ENCODE results near the gene IL10RA.
"Not testable (repeated sequence)": the region's sequence is repeated elsewhere in the genome, so short reads cannot be mapped to it uniquely, and the experiment has no call there.

Gene IL10RA

GRCh38 chr11:118005224-118006152 is 19.3 kb downstream of the IL10RA start:
- no peak overlapping the region for H3K27ac ChIP-seq (replicated peaks; ENCODE audit: low read length)
- H3K4me1 ChIP-seq (ENCODE audit: control insufficient read depth in 2 of 2, insufficient read depth in 1 of 2, low read depth in 1 of 2, low read length in 2 of 2), result peaks cover 0 to 7% of the 10 kb centered on the region in 2 donors
- H4K8ac ChIP-seq (ENCODE audit: low read depth, low read length), result no peak overlapping the region
- peaks cover 0 to 3% of the 10 kb centered on the region in 2 donors for H3K9me3 ChIP-seq (replicated peaks in 1 of 2; ENCODE audit: control insufficient read depth in 2 of 2, insufficient read depth in 1 of 2, low read depth in 1 of 2, low read length in 2 of 2)
- H2BK5ac ChIP-seq (ENCODE audit: low read length), result no peak overlapping the region
- peak overlapping the region in 1 of 2 donors; percentile 9 for H3K4me3 ChIP-seq (ENCODE audit: low read length in 2 of 2)
- no peak overlapping the region for H3K9ac ChIP-seq (ENCODE audit: low read depth, low read length, poor library complexity)
- H3K14ac ChIP-seq (ENCODE audit: low read length), result peak overlapping the region; percentile 25
- no peak overlapping the region for H4K91ac ChIP-seq (ENCODE audit: low read depth, low read length, poor library complexity)
- peak overlapping the region; percentile 18 for H2BK15ac ChIP-seq (ENCODE audit: low read length)
- H2AFZ ChIP-seq (ENCODE audit: low read length), result no peak overlapping the region
- no CpG with 5 or more reads among the region's 12 CpGs for WGBS, 2 donors (ENCODE audit: extremely low coverage in 2 of 2, insufficient read length in 2 of 2, insufficient replicate concordance in 1 of 2)
- peak overlapping the region; percentile 41 for H3K18ac ChIP-seq (ENCODE audit: low read length)
- no peak overlapping the region for H2BK12ac ChIP-seq (ENCODE audit: low read length)
- H2AK5ac ChIP-seq (ENCODE audit: low read depth, low read length), result peak overlapping the region; percentile 40
- H3K4ac ChIP-seq (ENCODE audit: low read length), result no peak overlapping the region
- peak overlapping the region; percentile 37 for H3K23ac ChIP-seq (ENCODE audit: low read depth, low read length, poor library complexity)
- no peak overlapping the region for H3K4me2 ChIP-seq (ENCODE audit: insufficient read depth, low read length, poor library complexity, severe bottlenecking)
- no peaks in the 10 kb centered on the region for H3K79me1 ChIP-seq (ENCODE audit: low read depth, low read length)
- no peaks in the 10 kb centered on the region for H3K36me3 ChIP-seq (replicated peaks in 1 of 2; ENCODE audit: control insufficient read depth in 2 of 2, insufficient read depth in 2 of 2, low read length in 2 of 2)
- H3K27me3 ChIP-seq (ENCODE audit: control insufficient read depth in 3 of 3, insufficient read depth in 3 of 3, low read depth in 1 of 3, low read length in 3 of 3), result peaks cover 0 to 10% (median 0%) of the 10 kb centered on the region in 3 experiments
- DNase-seq (ENCODE audit: low spot score), result no peak
- H2BK120ac ChIP-seq (ENCODE audit: low read depth, low read length), result no peak overlapping the region

DNA sequence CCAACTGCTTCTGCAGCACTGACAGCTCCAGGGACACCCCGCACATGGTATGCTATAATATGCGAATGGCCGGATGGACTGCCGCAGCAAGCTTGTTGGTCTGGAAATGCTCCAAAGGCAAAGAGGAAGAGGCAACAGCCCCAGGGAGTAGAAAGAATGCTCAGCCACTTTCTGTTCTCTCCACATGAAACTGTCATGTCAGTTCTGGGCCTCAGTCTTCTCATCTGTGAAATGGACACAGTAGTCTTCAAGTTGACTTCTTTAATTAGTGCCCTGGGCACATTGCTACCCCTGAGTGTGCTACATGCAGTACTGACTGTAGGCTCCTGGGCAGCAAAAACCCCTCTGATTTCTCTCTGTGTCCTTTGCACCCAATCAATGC is 19.9 kb downstream of the IL10RA start:
- no peak overlapping the region for H2BK5ac ChIP-seq (ENCODE audit: low read length)
- H3K4ac ChIP-seq (ENCODE audit: low read length), result no peak overlapping the region
- no peak overlapping the region for H2BK15ac ChIP-seq (ENCODE audit: low read length)
- H3K18ac ChIP-seq (ENCODE audit: low read length), result no peak overlapping the region
- no peak overlapping the region for H3K14ac ChIP-seq (ENCODE audit: low read length)
- no peaks in the 10 kb centered on the region for H3K36me3 ChIP-seq (replicated peaks in 1 of 2; ENCODE audit: control insufficient read depth in 2 of 2, insufficient read depth in 2 of 2, low read length in 2 of 2)
- no peak for DNase-seq (ENCODE audit: low spot score)
- H3K79me1 ChIP-seq (ENCODE audit: low read depth, low read length), result no peaks in the 10 kb centered on the region
- no peak overlapping the region for H3K23ac ChIP-seq (ENCODE audit: low read depth, low read length, poor library complexity)
- H2BK120ac ChIP-seq (ENCODE audit: low read depth, low read length), result no peak overlapping the region
- H3K4me3 ChIP-seq (ENCODE audit: low read length in 2 of 2), result no peak overlapping the region
- H3K4me1 ChIP-seq (ENCODE audit: control insufficient read depth in 2 of 2, insufficient read depth in 1 of 2, low read depth in 1 of 2, low read length in 2 of 2), result peaks cover 0 to 7% of the 10 kb centered on the region in 2 donors
- no peak overlapping the region for H2AFZ ChIP-seq (ENCODE audit: low read length)
- H2AK5ac ChIP-seq (ENCODE audit: low read depth, low read length), result no peak overlapping the region
- H2BK12ac ChIP-seq (ENCODE audit: low read length), result no peak overlapping the region
- H3K4me2 ChIP-seq (ENCODE audit: insufficient read depth, low read length, poor library complexity, severe bottlenecking), result no peak overlapping the region
- no CpG with 5 or more reads among the region's 4 CpGs for WGBS, 2 donors (ENCODE audit: extremely low coverage in 2 of 2, insufficient read length in 2 of 2, insufficient replicate concordance in 1 of 2)
- H3K27ac ChIP-seq (replicated peaks; ENCODE audit: low read length), result no peak overlapping the region
- H3K27me3 ChIP-seq (ENCODE audit: control insufficient read depth in 3 of 3, insufficient read depth in 3 of 3, low read depth in 1 of 3, low read length in 3 of 3), result peaks cover 0 to 10% (median 0%) of the 10 kb centered on the region in 3 experiments
- H3K9ac ChIP-seq (ENCODE audit: low read depth, low read length, poor library complexity), result no peak overlapping the region
- peaks cover 0 to 3% of the 10 kb centered on the region in 2 donors for H3K9me3 ChIP-seq (replicated peaks in 1 of 2; ENCODE audit: control insufficient read depth in 2 of 2, insufficient read depth in 1 of 2, low read depth in 1 of 2, low read length in 2 of 2)
- no peak overlapping the region for H4K91ac ChIP-seq (ENCODE audit: low read depth, low read length, poor library complexity)
- no peak overlapping the region for H4K8ac ChIP-seq (ENCODE audit: low read depth, low read length)

DNA sequence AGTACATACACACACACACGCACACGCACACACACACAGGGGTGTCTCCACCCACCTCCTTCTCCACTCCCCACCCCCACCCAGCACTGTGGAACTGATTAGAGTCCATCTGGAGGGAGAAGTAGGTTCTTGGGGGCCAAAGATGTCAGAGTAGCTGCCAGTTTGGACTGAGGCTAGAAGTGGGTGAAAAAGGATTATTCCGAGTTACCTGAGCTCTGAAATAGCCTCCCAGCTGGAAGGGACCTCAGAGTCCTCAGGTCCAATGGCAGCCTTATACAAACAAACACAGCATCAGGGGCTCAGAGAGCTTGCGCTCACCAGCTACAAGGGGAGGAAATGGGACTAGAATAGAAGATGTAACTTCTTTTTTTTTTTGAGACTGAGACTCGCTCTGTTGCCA is 20.8 kb downstream of the IL10RA start:
- no peak overlapping the region for H3K4me3 ChIP-seq (ENCODE audit: low read length in 2 of 2)
- no peak overlapping the region for H3K18ac ChIP-seq (ENCODE audit: low read length)
- no peak overlapping the region for H4K8ac ChIP-seq (ENCODE audit: low read depth, low read length)
- no peak overlapping the region for H3K4me2 ChIP-seq (ENCODE audit: insufficient read depth, low read length, poor library complexity, severe bottlenecking)
- no CpG with 5 or more reads among the region's 5 CpGs for WGBS, 2 donors (ENCODE audit: extremely low coverage in 2 of 2, insufficient read length in 2 of 2, insufficient replicate concordance in 1 of 2)
- H3K4ac ChIP-seq (ENCODE audit: low read length), result no peak overlapping the region
- no peak overlapping the region for H2BK120ac ChIP-seq (ENCODE audit: low read depth, low read length)
- no peak overlapping the region for H3K14ac ChIP-seq (ENCODE audit: low read length)
- H2BK15ac ChIP-seq (ENCODE audit: low read length), result no peak overlapping the region
- no peak overlapping the region for H3K9ac ChIP-seq (ENCODE audit: low read depth, low read length, poor library complexity)
- H3K36me3 ChIP-seq (replicated peaks in 1 of 2; ENCODE audit: control insufficient read depth in 2 of 2, insufficient read depth in 2 of 2, low read length in 2 of 2), result no peaks in the 10 kb centered on the region
- no peak overlapping the region for H4K91ac ChIP-seq (ENCODE audit: low read depth, low read length, poor library complexity)
- no peak overlapping the region for H2AFZ ChIP-seq (ENCODE audit: low read length)
- no peak for DNase-seq (ENCODE audit: low spot score)
- peaks cover 0 to 11% (median 0%) of the 10 kb centered on the region in 3 experiments for H3K27me3 ChIP-seq (ENCODE audit: control insufficient read depth in 3 of 3, insufficient read depth in 3 of 3, low read depth in 1 of 3, low read length in 3 of 3)
- no peak overlapping the region for H2AK5ac ChIP-seq (ENCODE audit: low read depth, low read length)
- H2BK5ac ChIP-seq (ENCODE audit: low read length), result no peak overlapping the region
- no peak overlapping the region for H3K27ac ChIP-seq (replicated peaks; ENCODE audit: low read length)
- no peak overlapping the region for H2BK12ac ChIP-seq (ENCODE audit: low read length)
- peaks cover 0 to 3% of the 10 kb centered on the region in 2 donors for H3K9me3 ChIP-seq (replicated peaks in 1 of 2; ENCODE audit: control insufficient read depth in 2 of 2, insufficient read depth in 1 of 2, low read depth in 1 of 2, low read length in 2 of 2)
- no peak overlapping the region for H3K23ac ChIP-seq (ENCODE audit: low read depth, low read length, poor library complexity)
- H3K79me1 ChIP-seq (ENCODE audit: low read depth, low read length), result no peaks in the 10 kb centered on the region
- H3K4me1 ChIP-seq (ENCODE audit: control insufficient read depth in 2 of 2, insufficient read depth in 1 of 2, low read depth in 1 of 2, low read length in 2 of 2), result peaks cover 0 to 7% of the 10 kb centered on the region in 2 donors

- not testable (repeated sequence) for H4K91ac ChIP-seq (ENCODE audit: low read depth, low read length, poor library complexity); H2BK120ac ChIP-seq (ENCODE audit: low read depth, low read length); H3K79me1 ChIP-seq (ENCODE audit: low read depth, low read length); H3K18ac ChIP-seq (ENCODE audit: low read length); H3K23ac ChIP-seq (ENCODE audit: low read depth, low read length, poor library complexity); H2BK15ac ChIP-seq (ENCODE audit: low read length); DNase-seq (ENCODE audit: low spot score); H3K9me3 ChIP-seq (replicated peaks in 1 of 2; ENCODE audit: control insufficient read depth in 2 of 2, insufficient read depth in 1 of 2, low read depth in 1 of 2, low read length in 2 of 2); H3K4me3 ChIP-seq (ENCODE audit: low read length in 2 of 2); H2AK5ac ChIP-seq (ENCODE audit: low read depth, low read length); H3K4me1 ChIP-seq (ENCODE audit: control insufficient read depth in 2 of 2, insufficient read depth in 1 of 2, low read depth in 1 of 2, low read length in 2 of 2); H3K36me3 ChIP-seq (replicated peaks in 1 of 2; ENCODE audit: control insufficient read depth in 2 of 2, insufficient read depth in 2 of 2, low read length in 2 of 2); H3K9ac ChIP-seq (ENCODE audit: low read depth, low read length, poor library complexity); H4K8ac ChIP-seq (ENCODE audit: low read depth, low read length); H3K4me2 ChIP-seq (ENCODE audit: insufficient read depth, low read length, poor library complexity, severe bottlenecking); H3K4ac ChIP-seq (ENCODE audit: low read length); H3K27ac ChIP-seq (replicated peaks; ENCODE audit: low read length); H2AFZ ChIP-seq (ENCODE audit: low read length); H2BK12ac ChIP-seq (ENCODE audit: low read length); H3K14ac ChIP-seq (ENCODE audit: low read length); H2BK5ac ChIP-seq (ENCODE audit: low read length)
- no CpG with 5 or more reads among the region's 11 CpGs for WGBS, 2 donors (ENCODE audit: extremely low coverage in 2 of 2, insufficient read length in 2 of 2, insufficient replicate concordance in 1 of 2)
- H3K27me3 ChIP-seq (ENCODE audit: control insufficient read depth in 3 of 3, insufficient read depth in 3 of 3, low read depth in 1 of 3, low read length in 3 of 3), result peaks cover 0 to 15% (median 0%) of the 10 kb centered on the region in 3 experiments
Measured at GRCh38 chr11:118007563-118008270, 21.5 kb downstream of the IL10RA start.
